HG03575 (cell line): Measurements from ENCODE around the gene PRMT2.
"Not testable (repeated sequence)": the region's sequence is repeated elsewhere in the genome, so short reads cannot be mapped to it uniquely, and the experiment has no call there.

Source experiments
- ATAC-seq: cut with Tn5 transposase; IDR thresholded peaks from one replicate; pipeline ENCODE4 v1.9.1; 2021; ENCODE audit not compliant: unreplicated experiment, insufficient number of reproducible peaks, low FRiP score; ENCODE audit errors: extremely low read depth

PRMT2 gene

DNA sequence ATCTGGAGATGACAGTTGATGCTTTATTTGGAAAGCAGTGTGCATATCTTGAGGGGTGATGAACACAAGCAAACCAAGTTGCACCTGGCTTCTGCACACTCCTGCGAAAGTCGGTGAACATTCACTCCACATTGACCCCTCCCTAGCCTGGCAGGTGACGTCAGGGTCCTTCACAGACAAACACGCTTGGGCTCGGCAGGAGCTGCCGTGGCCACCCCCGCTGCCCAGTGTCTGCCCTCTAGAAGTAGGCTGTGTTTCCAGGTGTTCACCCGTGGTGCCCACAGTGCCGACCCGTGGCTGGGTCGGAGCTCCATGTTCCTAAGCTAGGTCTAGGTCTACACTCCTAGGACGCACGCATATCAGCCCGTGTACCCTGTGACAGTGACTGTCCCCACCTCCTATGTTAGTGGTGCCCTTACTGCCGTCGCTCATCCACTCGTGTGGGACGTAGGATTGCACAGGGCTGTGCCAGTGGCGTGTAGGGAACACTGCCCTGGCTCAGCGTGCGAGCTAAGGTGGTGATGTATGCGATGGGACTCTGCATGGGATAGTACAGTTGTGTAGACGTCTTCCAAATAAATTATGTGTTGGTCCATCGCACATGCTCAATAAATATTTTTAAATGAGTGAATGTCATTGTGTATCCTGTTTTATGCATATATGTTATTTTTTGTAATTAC lies 29.0 kb downstream of the PRMT2 start:
- ATAC-seq: no peak

- ATAC-seq: no peak
Observed at GRCh38 chr21:46665566-46665965, 30.1 kb downstream of the PRMT2 start.

DNA sequence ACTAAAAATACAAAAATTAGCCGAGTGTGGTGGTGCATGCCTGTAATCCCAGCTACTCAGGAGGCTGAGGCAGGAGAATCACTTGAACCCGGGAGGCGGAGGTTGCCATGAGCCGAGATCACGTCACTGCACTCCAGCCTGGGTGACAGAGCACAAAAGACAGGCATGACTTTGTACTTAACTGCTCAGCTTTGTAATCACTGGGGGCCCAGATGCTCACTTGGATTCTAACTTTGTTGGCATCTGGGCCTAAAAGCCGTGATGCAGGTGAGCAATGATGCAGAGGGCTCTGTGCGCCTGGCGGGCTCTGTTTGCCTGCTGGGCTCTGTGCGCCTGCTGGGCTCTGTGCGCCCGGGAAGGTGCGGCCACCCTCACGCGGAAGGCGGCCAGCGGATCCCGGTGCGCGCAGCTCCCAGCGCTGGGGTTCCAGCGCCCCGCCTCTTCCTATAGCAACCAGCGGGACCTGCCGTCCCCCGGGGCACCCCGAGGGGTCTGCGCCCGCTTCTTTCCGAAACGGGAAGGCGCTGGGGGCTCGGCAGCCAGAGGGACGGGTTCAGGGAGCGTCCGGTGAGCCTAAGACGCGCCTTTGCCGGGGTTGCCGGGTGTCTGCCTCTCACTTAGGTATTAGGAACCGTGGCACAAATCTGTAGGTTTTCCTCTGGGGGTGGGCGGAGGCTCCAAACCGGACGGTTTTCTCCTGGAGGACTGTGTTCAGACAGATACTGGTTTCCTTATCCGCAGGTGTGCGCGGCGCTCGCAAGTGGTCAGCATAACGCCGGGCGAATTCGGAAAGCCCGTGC lies 31.7 kb downstream of the PRMT2 start:
- ATAC-seq: no peak

GRCh38 chr21:46667741-46668380 lies 32.4 kb downstream of the PRMT2 start:
- no peak for ATAC-seq

DNA sequence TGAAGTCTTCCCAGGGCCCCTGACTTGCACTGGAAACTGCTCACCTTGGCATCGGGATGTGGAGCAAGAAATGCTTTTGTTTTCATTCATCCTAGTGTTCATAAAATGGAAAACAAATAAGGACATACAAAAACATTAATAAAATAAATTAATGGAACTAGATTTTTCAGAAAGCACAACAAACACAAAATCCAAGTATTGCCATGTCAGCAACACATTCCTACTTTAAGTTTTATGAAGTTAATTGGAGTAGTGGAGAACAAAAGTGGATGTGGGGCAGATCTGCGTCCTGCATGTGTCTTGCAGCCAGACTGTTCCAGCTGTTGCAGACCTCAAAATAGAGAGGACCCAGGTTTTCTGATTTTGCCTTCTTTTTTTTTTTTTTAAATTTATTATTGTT lies 32.9 kb downstream of the PRMT2 start:
- ATAC-seq: no peak

DNA sequence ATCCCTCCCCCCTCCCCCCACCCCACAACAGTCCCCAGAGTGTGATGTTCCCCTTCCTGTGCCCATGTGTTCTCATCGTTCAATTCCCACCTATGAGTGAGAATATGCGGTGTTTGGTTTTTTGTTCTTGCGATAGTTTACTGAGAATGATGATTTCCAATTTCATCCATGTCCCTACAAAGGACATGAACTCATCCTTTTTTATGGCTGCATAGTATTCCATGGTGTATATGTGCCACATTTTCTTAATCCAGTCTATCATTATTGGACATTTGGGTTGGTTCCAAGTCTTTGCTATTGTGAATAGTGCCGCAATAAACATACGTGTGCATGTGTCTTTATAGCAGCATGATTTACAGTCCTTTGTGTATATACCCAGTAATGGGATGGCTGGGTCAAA lies 33.4 kb downstream of the PRMT2 start:
- ATAC-seq: not testable (repeated sequence)

GRCh38 chr21:46674430-46675007 lies 39.0 kb downstream of the PRMT2 start:
- ATAC-seq: no peak

DNA sequence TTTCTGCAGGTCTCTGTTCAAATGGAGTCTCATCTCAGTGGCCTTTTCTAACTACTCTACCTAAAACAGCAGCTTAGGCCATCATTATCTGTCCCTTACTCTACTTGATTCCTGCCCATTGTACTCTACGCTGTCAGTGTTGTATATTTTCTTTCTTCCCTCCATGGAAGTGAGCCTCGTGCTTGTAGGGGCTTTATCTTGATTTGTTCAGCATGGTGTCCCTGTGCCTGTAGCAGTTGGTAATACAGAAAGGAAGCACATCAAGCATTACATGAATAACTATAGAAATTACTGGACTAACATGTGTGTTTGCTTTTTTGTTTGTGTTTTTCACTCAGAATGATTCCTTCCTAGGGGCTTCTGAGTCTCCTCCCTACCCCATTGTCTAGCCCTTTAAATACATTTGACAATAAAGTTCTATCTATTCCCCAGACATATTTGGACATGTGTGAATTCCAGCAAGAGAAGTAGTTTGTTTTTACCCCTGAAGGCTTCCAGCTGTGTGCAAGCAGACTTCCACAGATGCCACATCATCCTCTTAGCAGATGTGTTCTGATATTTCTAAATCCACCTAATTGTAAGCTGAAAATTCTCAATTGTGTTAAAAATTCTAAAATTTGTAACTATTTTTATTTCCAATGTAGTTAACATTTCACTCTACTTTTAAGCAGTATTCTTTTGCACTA lies 40.3 kb downstream of the PRMT2 start:
- no peak for ATAC-seq

DNA sequence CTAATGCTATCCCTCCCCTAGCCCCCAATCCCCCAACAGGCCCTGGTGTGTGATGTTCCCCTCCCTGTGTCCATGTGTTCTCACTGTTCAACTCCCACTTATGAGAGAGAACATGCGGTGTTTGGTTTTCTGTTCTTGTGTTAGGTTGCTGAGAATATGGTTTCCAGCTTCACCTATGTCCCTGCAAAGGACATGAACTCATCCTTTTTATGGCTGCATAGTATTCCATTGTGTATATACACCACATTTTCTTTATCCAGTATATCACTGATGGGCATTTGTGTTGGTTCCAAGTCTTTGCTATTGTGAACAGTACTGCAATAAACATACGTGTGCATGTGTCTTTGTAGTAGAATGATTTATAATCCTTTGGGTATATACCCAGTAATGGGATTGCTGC lies 41.1 kb downstream of the PRMT2 start:
- not testable (repeated sequence) for ATAC-seq

- ATAC-seq: not testable (repeated sequence)
Observed at GRCh38 chr21:46681593-46681992, 46.1 kb downstream of the PRMT2 start.

- not testable (repeated sequence) for ATAC-seq
Observed at GRCh38 chr21:46698652-46699051, 63.2 kb downstream of the PRMT2 start.

- not testable (repeated sequence) for ATAC-seq
Observed at GRCh38 chr21:46699104-46699503, 63.6 kb downstream of the PRMT2 start.
